GM21423 (cell line): ENCODE results near the gene GFRA1.

ENCODE experiments used
- ATAC-seq: cut with Tn5 transposase; IDR thresholded peaks from one replicate; pipeline ENCODE4 v1.9.1; 2021; ENCODE audit warnings: mild to moderate bottlenecking, moderate library complexity; ENCODE audit not compliant: unreplicated experiment

Gene GFRA1

DNA sequence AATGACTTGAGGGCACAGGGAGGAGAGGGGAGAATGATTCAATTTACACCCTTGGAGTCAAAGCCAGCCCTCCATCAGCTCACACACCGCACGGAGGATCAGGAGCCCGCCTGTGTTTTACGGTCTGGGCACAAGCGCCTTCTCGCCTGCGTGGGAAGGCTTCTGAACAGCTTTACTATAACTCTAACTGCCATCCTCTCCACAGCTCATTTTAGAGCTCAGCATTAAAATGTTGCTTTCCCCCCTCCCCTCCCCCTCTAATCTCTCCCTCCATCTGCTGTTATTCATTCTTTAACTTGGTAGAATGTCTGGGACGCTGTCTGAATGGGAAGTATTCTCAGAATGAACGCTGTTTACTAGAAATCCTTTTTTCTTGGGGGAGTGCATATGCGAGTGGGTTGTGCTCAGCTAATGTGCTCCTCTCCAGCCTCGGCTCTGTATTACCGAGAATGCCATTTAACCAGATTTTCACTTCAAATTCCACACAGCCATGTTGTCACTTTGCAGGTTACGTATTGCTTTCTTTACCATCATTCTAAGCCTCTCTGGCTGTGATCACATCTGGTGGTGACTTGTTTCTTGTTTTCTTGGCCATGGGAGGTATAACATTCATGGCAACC is 140.1 kb downstream of the GFRA1 start:
- ATAC-seq = no peak

DNA sequence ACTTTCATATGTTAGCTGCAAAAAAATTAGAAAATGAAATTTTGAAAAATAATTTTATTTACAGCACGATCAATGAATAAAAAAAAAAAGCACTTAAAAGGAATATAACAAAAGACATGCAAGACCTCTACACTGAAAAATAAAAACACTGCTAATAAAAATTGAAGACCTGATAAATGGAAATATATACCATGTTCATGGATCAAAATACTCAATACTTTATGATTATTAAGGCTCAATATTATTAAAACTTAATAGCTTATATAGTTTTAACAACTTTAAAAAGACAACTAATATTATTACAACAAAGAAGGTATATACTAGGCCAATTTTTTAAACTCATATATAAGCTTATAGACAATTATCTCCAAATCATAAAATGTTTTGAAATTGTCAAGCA is 143.0 kb downstream of the GFRA1 start:
- no peak for ATAC-seq

DNA sequence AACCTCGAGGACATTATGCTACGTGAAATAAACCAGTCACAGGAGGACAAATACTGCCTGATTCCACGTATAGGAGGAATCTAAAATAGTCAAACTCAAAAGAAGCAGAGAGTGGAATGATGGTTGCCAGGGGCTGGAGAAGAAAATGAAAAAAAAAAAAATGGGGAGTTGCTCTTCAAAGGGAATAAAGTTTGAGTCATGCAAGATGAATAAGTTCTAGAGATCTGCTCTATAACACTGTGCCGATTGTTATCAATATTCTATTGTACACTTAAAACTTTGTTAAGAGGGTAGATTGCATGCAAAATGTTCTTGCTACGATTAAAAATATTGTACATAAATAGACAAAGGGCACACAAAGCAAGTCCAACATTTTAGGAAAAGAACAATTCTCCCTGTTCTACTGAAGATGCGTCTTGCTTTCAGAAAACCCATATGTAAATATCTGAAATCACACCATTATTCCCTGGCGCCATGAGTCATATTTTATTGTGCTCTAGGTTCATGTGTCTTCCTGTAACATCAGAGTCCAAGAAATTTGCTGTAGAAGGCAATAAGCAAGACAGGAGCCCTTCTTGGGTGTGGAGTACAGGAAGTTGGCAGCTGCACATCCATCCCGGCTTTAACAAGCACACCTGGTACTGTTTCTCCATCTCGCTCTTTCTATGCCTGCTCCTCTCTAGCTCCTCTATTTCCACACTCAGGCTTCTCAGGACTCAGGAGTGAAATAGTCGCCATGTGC is 145.9 kb downstream of the GFRA1 start:
- no peak for ATAC-seq

DNA sequence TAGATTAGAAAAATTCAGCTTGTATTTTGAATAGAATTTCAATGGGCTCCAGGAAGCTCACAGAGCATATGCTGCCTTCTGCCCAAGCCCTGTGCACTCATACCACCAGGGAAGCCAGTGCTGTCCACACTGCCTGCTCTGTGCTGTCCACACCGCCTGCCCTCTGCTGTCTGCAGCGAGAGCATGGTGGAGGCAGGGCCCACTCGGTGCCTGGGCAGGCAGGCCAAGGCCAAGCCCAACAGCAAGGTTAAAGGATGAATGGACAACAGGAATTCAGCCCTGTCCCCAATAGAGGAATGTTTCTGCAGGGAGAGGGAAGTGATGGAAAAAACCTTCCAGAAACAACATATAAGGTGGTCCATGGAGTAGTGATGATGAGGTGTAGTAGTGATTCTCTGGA is 146.8 kb downstream of the GFRA1 start:
- ATAC-seq = no peak

DNA sequence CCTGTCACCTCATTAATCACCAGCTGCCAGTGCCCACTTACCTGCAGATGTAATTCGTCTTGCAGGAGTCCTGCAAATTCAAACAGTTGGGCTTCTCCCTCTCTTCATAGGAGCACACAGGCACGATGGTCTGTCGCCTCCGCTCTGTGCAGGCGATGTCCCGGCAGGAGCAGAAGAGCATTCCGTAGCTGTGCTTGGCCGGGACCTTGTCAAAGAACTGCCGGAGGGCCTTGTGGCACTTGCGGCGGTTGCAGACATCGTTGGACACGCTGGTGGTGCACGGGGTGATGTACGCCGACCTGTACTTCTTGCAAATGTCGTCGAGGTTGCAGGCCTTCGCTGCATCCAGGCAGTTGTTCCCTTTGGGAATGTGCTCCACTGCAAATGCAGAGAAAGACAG is 147.8 kb downstream of the GFRA1 start:
- ATAC-seq = no peak

DNA sequence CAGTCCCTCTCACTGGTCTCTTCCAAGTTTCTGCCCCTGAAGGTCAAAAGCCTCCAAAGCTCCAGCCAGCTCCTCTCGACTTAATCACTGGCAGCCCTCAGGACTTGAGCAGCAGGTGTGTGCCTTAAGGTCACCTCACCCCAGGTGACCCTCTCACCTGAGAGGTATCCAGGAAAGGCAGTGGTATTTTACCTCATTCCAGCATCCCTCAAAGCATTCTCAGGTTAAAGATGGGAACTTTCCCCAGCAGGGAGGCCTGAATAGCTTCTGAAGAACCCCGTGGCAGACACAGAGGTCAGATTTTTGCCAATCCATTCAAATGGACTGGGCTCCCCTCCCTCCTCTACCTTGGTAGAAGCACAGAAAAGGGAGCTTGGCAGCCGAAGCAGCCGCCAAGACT is 148.2 kb downstream of the GFRA1 start:
- no peak for ATAC-seq

DNA sequence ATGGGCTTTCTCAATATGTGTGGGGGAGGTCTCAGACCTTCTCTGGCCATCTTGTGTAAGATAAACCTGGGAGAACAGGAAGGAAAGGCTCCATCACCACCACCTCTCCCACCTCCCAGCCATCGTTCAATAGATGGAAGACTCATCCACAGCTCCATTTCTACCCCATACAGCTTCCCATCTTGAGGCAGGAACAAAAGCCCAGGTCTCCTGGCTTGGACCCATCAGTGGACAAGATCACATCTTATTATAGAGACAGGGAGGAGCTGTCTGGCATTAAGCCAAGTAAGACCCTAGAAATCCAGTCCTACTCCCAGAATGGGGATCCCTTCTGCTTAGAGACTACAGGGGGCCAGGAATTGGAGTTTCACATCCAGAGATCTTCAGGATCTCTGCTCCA is 150.3 kb downstream of the GFRA1 start:
- ATAC-seq = no peak

DNA sequence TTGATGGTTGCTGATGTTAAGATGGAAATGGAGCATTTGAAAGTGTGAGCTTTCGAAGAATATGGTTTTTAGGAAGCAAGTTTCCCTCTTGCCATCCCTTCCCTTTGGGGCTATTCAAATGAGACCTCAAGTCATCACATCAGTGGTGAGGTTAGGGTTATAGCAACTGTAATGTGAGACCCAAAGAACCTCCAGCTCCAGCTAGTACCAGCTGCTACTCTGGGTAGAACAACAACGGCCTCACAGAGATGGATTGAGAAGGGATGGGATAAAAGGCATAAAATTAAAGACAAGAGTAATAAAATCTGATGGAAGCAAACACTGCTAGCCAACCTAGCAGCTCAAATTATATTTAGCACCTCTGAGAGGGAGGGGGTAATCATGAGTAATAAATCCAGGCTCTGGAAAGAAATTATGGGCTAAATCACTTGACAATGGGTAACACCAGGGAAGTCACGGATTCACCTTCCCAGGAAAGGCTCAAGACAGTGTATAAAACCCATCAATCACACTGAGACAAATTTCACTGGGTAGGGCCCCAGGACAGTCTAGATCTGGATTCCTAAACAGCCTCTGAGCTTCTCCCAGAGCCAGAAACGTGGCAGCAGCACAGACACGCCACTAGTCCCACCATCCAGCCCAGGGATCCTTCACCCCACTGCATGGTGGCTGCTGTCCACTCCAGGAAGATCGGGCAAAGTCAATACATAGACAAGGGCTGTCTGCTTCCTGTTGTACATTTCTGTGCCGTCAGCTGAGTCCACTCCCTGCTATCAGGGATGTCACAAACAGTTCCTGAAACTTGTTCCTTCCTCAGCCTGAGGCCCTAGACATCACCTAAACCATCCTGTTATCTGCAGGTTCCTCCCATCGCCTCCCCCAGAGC is 151.1 kb downstream of the GFRA1 start:
- ATAC-seq = no peak

DNA sequence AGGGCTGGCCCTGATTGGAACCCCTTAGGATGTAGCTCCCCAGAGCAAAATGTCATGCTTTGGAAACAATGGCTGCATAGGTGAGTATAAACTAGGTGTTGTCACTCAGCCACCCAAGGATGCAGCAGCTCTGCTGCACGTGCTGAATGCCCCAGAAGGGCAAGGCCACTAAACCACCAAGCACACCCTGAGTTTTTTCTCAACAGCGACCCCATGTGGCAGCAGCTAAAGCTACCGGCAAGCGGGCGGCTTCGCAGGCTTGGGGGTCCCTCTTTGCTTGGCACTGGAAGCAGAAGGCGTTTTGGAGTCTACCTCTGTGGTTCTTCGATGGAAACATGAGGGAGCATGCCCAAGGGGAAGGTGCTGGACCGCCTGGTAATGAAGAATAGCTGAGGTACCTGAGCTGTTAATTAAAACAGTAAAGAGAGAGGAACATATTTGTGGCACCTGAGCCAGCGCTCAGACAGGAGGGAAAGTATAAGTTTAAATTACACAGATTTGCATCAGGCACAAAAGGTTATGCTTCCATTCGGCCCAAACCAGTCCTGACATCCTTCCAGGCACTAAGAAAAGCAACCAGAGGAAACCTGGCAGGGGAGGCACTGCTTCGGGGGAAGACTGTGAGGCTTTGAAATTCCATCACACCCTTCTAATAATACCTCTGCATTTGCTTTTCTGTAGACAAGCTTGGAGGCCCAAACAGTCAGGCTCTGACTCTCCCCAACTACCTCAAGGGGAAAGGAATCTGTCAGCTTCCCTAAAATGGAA is 152.1 kb downstream of the GFRA1 start:
- no peak for ATAC-seq

DNA sequence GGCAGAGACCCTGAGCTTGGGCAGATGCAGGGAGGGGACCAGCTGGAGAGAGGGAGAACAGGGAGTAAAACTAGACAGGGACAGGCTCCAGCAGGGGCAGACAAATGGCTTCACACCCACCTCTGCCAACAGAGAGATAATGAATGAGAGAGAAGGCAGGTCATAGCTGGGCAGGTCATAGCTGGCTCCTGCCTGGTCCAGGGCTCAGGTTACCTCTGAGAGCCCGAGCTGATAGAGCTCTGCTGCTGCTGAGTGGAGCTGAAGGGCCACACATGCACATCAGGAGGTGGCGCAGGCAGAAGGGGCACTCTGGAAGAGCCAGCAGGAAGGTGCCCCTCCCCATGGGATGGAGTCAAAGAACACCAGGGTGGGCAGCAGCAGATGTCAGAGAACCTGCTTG is 154.2 kb downstream of the GFRA1 start:
- no peak for ATAC-seq

DNA sequence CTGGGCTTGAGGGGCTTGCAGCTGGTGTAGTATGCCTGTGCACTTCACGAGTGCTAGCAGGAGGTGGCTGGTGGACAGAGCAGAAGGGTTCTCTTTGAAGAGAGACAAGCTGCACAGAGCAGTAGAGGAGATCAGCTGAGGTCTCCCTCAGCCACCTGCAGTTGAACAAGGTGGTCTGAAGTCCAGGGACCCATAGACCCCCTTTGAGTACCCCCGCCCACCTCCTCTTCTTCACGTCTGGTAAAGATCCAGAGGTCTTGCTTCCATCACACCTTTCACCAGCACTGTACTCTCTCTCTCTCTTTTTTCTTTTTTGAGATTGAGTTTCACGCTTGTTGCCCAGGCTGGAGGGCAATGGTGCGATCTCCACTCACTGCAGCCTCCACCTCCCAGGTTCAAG is 157.2 kb downstream of the GFRA1 start:
- no peak for ATAC-seq

DNA sequence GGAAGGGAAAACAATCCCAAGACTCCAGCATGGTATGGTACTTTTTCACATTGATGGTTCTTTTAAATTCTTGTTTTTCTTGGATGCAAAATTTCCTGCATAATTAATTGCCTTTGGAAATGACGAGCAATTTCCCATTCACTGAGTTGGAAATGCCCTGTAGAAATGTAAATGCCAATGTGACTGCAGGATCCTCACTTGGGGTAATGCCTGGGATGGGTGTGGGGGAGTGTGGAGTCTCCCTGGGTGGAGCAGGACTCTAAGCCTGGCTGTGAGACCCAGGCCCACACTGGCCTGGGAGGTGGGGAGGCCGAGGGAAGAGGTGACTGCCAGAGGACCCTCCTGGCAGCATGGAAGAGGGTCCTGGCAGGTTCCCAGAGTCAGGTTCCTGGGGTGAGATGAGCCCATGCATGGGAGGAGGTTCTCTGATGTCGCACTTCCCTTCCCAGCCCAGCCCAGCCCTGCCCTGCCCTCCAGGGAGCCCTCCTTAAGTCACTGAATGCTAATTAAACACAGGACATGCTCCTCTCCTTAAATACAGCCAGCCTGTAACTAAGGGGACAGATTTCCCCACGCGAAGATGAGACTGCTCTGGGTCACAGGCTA is 157.9 kb downstream of the GFRA1 start:
- ATAC-seq = no peak

DNA sequence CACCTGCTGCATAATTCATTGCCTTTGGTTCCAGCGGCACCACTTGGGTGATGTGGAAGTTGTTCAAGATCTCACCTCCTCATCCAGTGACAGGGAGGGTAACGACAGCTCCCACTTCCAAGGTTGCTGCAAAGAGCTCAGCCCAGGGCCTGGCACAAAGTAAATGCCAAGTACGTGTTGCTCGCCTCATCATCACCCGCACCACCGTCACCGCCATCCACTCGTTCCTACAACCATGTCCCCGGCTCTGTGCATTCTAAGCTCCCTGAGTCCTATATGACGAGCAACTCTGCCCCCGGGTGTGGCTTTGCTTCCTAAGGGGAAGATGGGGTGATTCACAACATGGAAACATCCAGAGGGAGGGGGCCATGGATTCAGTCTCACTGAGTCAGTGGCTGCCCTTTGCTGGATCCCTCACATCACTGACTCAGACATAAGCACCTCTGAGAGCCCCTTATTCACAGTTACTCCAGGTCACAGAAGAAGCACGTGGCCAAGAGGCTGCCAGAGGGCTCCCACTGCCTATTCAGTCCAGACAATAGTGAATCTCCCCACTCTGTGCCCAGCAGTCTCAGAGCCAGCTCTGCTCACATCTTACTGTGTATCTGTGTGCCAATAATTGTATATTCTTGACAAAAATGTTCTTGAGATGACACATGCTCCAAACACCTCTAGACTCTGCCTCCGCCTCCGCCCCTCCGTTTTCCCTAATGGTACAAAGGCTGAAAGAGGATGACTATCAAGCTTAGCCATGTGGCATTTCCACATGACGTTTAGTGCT is 159.1 kb downstream of the GFRA1 start:
- ATAC-seq = no peak

DNA sequence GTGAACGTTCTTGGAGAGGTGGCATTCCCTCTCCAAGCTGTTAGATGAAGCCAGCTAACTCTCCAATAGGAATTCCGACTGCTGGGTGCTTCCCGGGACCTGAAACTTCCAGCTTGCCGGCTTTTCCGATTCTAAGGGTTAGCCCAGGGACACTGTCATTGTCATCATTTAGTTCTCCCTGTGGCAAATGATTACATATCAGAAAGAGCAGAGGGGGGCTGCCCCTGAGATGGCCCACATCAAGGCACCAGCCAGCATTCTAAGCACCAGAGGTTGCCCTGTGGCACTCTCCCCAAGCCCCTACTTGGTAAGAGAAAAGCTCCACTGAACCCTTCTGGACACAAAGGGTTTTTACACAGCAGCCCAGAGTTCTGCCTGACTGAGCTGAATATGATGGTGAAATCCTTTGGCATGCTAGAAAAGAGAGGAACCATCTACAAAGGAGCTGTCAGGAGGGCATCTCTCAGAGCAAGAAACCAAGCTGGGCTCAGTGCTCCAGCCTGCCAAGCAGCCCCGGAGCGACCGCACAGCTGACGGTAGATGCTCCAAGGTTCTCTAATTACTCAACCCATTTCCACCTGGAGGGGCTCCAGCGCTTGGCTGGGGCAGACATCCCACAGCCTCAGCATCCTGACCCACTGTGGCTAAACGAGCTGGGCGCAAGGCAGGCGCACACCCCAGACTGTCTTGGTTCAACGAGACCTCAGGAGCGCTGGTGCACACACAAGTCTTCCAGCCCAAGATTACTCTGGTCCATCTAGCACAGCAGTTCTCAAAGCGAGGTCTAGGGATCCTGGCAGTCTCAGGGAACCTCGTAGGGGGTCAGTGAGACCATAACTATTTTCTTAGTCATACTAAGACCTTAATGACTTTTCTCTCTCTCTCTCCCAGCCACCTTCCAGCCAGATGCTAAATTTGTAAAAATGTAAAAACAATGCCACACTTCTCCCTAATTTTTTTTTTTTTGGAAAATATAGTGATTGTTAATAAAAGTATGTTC is 160.5 kb downstream of the GFRA1 start:
- ATAC-seq = no peak

DNA sequence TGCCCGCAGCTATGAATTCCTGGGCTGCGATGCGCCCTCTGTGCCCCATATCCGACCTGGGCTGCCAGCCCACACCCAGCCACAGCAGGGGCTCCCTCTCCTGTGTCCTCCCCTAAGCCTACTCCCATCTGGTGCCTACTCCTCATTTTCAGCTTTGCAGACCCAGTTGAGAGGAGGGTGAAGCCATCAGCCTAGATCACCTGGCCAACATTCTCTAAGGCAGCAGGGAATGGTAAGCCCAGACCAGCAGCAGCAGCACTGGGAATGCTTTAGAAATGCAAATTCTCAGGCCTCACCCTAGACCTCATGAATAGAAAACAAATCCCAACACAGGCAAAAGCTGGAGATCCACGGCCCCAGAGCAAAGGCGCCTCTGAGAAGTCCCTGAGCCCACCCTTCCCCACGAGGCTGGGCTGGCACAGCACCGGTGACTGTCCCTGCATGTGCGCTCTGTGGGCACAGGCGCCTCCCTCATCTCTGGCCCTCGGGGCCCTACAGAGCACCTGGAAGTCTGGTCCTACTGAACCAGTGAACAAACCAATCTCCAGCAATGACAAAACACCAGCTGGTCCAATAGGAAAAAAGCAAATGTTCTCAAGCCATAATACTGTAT is 161.4 kb downstream of the GFRA1 start:
- ATAC-seq = no peak

DNA sequence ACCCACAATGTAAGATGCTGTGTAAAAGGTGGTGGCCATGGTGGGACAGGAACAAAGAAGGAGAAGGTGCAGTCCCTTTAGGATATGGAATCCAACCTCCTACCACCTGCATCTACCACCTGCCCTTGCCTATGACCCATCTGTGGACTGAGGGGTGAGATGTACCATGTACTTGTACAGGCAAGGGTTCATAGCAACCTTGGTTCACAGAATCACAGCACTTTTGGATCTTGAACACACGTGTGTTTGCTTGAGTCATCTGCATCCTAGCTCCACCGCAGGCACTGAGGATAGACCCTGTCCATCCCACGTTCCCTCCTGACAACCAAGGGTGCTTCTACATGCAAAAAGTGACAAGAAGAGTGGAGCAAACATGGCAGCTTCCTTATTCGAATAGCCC is 162.3 kb downstream of the GFRA1 start:
- ATAC-seq = no peak

DNA sequence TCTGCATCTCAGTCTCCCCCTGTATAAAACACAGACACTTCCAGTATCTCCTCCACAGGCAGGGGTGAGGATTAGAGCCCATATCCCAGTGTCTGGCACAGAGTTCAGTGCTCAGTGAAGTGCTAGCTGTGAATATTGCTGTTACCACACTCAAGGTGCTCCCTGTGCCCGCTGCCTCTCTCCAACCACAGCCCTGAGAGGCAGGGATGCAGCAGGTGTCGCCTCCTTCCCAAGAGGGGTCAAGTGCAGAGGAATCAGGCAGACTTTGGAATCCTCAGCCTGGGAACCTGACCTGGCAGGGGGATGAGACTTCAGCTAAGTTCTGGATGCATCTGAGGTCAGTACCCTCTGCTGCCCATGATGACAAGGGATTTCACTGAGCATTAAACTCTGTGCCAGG is 163.1 kb downstream of the GFRA1 start:
- no peak for ATAC-seq

DNA sequence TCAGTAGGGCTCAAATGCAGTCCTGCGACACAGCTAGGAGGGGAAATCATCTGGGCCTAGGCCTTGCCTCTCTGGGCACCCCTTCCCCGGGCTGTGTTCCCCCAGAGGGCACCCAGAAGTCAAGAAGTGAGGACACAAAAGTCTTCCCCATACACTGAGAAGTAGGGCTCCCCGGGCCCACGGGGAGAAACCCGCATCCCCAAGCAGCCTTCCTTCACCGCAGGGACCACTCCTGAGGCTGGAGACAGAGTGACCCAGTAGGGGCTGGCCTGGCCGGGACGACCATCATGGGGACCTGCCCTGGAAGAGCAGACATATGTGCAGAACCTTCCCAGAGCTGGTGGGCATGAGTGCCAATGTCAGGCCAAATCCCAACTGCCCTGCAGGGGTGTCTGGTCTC is 163.5 kb downstream of the GFRA1 start:
- no peak for ATAC-seq
